Omental fat pad (tissue), 4 donors: ENCODE results near the gene BMP3. TPM values are rescaled to one million over a fixed set of nuclear protein-coding genes. Genes with fewer than 3 reads are reported as not detected.

Experiments
- ATAC-seq: fragments of 150-250 bp; one replicate; pipeline ENCODE4 v1.9.1; 2016; ENCODE audit warnings: mild to moderate bottlenecking, moderate library complexity; ENCODE audit not compliant: low FRiP score
- DNase-seq: peaks from one replicate; pipeline ENCODE4 v3.0.0-alpha.2; 2019; ENCODE audit warnings: low spot score
- CTCF ChIP-seq, 3 donors: fragments of 450-650 bp; IDR thresholded peaks; one replicate each; pipeline ENCODE4 v1.5.1; 2016 to 2017; ENCODE audit warnings: antibody characterized with exemption in 3 of 3, mild to moderate bottlenecking in 3 of 3, moderate library complexity in 2 of 3
- total RNA-seq, 4 donors: library from RNA; depleted of rRNA; stranded (reverse); fragments of >200 nt; gene quantifications; one replicate each; pipeline ENCODE4 v1.1.0, GENCODE V29; 2016

BMP3 gene
- total RNA-seq, 4 donors from 2014 or later, result 2.0 to 24.6 (median 4.4) TPM

- ATAC-seq, result no peak
- TF ChIP-seq CTCF (IDR thresholded peaks at IDR 0.05), result no peak
- no peak for DNase-seq
Measured at GRCh38 chr4:81031796-81032551, 1.5 kb downstream of the BMP3 start.

GRCh38 chr4:81032771-81033684 lies 2.5 kb downstream of the BMP3 start:
- ATAC-seq (peak; percentile 76), DNase-seq (no peak)

GRCh38 chr4:81038636-81039350 lies 8.3 kb downstream of the BMP3 start:
- DNase-seq (no peak), ATAC-seq (no peak)
- no peak for TF ChIP-seq CTCF (IDR thresholded peaks at IDR 0.05)

More at GRCh38 chr4:81032771-81033684, 2.5 kb downstream of the BMP3 start:
- no peak for TF ChIP-seq CTCF (IDR thresholded peaks at IDR 0.05)

- DNase-seq (no peak), ATAC-seq (no peak)
- TF ChIP-seq CTCF (IDR thresholded peaks at IDR 0.05), result no peak
Measured at GRCh38 chr4:81039351-81039972, 9.0 kb downstream of the BMP3 start.

GRCh38 chr4:81040012-81040659 lies 9.6 kb downstream of the BMP3 start:
- DNase-seq (no peak), ATAC-seq (no peak)
- TF ChIP-seq CTCF (IDR thresholded peaks at IDR 0.05), result no peak
